CD4-positive, alpha-beta T cell treated with Interferon gamma for 1 hour (primary cell): Measurements from ENCODE around the gene LRRC27.

Experiments
- DNase-seq: peaks from one replicate; pipeline ENCODE4 v3.0.0-alpha.2; 2020

The LRRC27 gene

DNA sequence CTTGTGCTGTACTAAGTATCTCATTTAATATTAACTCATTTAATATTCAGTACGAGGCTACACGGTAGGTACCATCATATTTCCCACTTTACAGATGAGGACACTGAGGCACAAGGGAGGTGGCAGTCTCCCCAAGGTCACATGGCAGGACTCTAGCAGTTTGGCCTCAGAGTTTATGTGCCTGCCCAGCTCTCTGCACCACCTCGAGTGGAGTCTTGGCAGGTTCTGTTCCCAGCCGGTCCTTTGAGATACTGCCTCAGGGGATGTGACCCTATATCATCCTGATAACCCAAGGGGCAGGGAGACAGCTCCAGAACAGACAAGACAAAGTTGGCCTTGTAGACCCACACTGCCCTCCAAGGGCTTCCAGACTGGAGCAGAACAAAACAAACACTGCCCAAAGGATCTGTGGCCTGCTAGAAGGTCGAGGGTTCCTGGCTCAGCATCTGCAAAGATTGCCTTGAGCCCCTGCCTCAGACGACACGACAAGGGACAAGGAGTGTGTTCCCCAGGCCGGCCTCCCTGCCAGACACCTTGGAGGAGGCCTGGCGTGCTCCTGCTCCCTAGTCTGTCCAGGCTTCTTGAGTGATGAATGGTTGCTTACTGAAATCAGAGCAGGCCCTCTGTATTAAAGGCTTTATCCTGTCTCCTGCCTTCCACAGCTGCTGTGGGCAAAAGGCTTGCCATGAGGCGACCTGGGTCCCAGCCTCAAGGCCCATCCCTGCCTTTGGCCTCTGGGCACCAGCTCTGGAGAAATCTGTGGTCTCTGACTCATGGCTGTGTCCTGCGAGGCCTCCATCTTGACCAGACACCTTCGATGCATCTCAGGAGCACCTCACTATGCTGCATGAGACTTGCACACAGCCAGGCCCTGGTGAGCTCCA, 61.1 kb downstream of the LRRC27 start:
- DNase-seq, result no peak

DNA sequence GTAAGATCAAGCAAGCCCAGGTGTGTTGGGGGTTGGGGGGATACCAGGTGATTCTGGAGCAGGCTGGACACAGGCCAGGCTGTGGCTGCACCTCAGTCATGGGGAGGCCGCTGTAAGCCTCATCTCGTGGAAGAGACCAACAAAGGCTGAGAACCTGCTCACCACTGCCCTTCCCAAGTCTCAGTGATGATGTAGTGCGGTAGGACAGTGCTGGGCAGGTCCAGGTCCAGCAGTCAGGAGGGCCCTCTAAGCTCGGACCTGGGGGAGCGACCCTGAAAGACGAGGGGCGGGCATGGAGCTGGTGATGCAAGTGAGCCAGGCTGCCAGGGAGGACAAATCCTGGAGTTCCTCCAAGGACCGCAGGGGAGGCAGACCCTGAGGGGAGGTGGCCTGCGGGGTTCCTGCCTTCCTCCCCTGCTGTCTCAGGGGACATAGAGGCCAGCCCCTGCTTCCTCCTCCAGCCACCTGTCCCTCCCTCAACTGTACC, 61.7 kb downstream of the LRRC27 start:
- DNase-seq, result no peak

DNA sequence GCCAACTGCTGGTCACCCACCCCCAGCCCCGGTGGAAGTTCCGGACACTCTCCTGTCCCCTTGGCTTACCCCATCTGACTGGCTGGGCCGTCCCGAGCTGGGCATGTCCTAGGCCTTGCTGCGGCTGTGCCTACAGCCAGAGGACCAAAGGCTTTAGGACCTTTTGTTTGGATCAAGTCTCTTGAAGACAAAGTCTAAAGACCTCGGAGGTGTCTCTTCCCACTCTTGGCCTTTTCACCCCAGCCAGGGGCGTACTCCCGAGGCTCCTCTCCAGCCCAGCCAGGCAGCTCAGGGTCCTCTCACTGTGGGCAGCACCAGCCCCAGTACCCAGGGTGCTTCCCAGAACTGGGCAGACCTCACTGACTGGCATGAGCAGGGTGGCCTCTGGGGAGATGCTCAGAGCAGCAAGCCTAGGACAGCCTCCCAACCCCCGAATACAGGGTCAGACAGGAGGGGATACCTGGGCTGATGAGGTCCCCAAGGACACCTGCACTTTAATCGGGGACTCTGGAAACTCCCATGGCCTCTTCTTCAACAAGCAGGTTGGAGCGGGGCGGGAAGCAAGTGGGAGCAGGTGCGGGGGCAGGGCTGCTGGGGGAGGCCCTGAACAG, 62.3 kb downstream of the LRRC27 start:
- no peak for DNase-seq

DNA sequence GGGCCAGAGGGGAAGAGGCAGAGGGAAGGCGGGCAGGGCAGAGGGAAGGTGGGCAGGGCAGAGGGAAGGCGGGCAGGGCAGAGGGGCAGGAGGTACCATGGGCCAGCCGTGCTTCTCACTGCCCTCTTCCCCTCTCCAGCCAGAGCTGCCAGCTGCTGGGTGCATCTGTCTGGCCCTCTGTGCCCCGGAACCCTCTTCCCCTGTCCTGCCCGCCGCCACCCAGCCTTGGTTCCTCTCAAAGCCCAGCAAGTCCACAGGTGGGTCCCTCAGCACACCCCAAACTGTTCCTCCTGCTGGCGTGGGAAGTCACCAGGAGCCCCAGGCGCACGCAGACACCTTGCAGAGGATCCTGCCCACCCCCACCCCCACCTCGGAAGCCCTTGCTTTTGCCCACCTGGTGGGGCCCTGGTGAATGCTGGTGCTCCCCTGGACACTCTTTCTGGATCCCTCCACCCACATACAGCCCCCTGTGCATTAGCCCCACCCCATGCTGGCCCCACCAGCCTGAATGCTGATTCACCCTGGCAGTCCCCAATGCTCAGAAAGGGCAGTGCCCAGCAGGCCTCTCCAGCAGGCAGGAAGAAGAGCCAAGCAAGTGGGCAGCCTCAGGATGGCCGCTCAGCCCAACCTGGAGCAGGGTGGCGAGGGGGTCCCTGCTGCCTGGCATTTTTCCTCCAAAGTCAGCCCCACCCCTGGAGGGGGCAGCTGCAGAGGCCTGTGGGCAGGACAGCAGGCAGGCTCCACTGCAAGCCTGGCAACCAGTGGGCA, 63.1 kb downstream of the LRRC27 start:
- no peak for DNase-seq

DNA sequence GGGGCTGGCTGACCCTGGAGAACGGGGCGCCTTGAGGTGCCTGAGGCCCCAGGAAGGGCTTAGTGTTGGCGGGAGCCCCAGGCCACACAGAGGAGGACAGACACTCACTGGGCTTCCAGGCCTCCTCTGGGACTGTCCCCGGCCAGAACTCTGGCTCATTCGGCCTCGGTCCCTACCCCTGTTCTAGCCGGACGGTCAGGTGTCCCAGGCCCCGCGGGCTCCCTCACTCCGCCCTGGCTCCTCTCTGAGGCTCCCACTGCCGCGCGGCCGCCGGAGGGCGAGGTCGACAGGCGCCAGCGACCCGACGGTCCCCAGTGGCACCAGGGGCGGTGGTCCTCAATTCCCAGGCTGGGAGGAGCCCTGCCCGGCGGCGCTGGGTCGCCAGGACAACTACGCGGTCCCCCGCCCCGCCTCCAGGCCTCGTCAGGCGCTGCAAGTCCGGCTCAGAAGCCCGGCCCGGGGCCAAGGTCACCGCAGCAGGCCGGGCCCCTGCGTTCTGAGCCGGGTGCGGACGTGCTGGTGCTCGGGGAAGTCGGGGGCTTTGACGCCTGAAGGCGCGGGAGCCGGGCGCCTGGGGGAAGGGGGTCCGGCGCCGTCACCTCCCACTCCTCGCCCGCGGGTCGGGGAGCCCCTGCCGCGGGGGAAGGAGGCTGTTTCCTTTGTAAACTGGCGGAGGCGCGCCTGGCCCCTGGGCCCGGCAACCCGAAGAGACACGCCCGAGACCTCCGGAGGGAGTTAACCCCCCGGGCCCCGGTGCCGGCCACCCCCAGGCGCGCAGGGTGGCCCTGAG, 63.9 kb downstream of the LRRC27 start:
- DNase-seq, result no peak

DNA sequence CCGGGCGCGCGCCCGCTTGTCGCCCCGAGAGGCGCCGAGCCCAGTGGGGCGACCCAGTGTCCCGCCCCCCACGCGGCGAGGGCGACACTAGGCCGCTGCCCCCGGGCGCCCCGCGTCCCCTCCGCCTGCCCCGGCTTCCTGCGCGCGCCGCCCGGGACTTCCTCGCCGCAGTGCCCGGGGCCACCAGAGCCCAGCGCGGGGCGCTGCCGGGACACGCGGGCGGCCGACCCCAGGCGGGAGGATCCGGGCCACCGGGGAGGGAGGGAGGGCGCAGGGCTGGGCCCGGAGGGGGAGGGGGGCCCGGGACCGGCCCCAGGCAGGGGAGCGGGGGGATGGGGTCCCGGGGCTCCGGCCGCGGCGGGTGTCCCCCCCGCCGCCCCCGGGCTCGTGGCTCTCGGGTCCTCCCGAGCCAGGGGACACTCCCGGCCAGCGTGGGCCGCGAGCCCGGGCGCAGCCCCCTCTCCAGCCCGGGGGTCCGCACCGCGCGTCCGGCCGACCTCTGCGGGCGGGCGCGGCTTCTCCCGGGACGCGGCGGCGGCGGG, 64.6 kb downstream of the LRRC27 start:
- DNase-seq, result peak; percentile 80

DNA sequence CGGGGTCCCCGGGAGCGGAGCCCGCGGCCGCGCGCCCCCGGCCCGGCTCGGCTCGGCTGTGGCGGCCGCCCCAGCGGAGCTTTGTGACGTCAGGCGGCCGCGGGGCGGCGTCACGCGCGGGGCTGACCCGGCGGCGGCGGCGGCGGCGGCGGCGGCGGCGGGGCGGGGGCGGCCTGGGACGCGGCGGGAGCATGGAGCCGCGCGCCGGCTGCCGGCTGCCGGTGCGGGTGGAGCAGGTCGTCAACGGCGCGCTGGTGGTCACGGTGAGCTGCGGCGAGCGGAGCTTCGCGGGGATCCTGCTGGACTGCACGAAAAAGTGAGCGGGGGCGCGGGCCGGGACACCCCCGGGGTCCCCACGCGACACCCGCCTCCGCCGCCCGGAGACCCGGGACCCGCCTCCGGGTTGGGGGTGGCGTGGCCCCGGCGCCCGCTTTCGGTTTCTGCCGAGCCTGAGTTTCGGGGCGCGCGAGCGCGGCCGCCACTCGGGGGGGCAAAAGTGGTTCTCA, 65.1 kb downstream of the LRRC27 start, which contains the start of gene PWWP2B:
TSS of gene PWWP2B (plus strand) at position 165 of the 506 bp plus-strand sequence. CDS start at position 192, 27 bp downstream.
- DNase-seq, result peak; percentile 57

DNA sequence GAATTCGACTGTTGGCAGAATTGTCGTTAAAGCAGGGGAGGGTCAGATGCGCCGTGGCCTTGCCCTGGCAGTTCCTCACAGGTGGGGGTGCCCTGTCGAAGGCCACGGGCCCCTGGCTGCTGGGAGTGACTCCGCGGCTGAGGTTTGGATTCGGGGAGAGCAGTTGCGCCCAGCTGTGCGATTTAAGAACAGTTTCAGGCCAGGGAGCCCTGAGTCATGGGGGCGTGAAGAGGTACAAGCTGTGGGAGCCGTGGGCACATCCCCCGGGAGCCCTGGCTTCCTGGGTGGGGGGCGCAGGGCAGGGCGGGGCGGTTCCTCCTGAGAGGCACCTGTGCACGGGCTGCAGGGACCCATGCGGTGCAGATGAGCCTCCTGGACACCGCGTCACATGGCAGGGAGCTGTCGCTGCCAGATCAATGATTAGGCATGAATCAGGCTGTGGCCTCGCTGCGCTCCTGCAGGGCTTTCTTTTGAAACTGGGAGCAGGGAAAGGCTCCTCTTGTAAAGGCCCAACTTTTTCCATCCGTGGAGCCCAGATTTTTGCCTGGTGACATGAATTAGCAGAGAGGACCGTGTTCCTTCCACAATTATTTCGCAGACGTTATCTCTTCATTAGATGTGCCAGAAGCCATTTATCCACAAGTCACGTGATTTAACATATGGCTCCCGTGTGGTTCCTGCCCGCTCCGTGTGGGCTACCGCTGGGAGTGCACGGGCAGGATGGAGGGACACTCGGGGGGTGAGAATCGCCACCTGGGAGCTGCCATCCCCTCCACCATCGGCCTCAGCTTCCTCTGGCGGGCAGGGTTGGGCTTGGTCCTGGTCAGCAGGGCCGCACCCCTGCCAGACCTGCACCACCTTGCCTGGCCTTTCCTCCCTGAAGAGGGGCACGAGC, 65.9 kb downstream of the LRRC27 start:
- peak; percentile 39 for DNase-seq

DNA sequence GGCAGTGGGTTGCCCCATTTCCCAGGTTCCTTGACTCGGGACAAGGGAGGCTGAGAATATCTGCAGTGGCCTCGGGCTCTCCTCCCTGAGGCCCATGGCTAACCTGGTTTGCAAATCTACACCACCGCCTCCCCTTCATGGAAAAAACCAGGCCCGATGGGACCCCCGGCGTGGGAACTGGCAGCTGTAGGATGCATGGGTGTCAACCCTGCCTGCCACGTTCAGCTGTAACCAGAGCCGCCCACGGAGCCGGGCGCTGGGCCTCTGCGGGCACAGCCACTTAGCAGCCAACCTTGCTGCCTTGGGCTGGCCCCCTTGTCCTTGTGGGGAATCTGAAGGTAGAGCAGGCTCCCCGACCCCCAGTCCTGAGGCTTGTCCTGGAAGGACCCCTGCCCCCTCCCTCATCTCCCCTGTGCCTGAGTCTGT, 66.6 kb downstream of the LRRC27 start:
- DNase-seq, result no peak

DNA sequence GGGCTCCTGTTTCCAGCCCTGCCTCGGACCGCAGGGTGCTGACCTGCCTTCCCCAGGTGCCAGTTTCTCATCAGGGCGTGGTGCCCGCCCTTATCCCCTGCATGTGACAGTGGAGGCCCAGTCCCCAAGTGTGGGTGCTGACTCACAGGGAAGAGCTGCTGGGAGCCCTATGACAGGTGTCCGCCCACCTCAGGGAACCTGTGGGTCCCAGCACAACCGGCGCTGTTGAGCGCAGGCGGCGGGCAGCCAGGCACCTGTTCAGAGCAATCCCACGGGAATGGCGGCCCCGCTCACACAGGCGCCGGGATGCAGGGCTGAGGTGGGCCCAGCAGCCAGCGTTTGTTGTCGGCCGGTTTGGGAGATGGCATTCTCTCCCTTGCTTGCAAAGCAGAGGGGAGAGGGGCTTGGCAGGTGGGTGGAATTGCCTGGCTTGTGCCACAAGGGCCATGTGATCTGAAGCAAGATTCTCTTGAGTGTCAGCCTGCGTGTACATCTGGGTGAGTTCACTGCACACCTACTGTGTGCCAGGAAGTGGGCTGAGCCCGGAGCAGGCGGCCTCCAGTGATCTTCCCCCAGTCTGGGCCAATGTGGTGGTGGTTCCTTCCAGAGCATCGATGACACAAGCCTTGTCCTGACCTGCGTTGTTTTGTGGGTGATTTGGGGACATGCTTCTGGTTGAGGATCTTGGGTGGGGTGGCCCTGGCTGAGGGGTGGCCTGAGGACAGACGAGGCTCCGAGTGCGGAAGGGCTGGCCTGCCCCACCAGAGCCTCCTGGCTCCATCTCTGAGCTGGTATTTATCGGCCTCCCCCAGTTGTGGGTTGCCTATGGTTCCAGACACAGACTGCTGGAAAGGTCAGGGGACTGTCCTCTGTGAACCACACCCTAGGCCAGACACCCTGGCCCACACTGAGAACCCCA, 67.4 kb downstream of the LRRC27 start:
- no peak for DNase-seq

DNA sequence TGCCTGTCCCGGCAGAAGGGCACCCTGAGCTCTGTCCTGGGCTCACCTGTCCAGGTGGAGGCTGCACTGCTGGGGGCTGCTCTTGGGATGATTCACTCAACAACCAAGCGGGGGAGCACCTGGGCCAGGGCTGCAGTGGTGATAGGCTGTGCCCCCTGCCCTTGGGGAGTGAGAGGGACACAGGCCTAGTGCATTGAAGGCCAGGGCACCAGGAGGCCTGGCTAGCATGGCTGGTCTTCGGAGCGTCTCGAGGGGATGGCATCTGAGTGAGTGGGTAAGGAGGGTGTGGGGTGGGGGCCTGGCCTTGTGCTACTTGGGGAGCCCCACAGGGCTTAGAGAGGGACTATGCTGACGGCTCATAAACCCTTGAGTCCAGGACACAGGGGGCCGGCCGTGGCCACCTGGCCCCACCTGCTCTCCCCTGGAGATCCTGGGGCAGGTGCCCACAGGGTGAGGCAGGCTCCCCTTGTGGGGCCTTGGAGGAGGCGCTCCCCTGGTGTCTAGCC, 68.1 kb downstream of the LRRC27 start:
- DNase-seq, result no peak

DNA sequence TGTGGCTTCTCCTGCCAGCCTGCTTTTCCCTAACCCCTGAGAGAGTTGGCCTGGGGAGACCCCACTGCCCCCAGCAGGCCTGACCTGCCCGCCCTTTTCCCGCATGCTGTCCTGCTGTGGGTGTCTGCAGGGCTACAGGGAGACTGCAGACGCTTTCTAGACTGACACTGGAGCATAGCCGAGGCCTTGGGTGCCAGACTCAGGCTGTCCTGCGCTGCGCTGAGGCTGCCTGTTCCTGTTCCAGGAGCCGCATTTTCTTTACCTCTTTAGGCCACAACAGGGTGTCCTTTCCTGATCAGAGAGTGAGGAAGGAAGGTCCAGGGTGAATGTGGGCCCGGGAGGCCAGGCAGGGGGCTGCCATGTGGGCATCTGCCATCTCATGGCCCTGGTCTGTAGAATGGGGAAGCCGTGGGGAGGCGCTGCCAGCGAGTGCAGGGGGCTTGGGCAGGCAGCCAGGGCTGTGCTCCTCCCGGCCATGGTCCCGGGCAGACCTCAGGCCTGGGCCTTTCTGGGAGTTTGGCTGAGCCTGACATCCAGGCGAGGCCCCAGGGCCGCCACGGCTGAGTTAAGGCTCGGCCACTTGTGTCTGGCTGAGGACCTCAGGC, 68.7 kb downstream of the LRRC27 start:
- no peak for DNase-seq

DNA sequence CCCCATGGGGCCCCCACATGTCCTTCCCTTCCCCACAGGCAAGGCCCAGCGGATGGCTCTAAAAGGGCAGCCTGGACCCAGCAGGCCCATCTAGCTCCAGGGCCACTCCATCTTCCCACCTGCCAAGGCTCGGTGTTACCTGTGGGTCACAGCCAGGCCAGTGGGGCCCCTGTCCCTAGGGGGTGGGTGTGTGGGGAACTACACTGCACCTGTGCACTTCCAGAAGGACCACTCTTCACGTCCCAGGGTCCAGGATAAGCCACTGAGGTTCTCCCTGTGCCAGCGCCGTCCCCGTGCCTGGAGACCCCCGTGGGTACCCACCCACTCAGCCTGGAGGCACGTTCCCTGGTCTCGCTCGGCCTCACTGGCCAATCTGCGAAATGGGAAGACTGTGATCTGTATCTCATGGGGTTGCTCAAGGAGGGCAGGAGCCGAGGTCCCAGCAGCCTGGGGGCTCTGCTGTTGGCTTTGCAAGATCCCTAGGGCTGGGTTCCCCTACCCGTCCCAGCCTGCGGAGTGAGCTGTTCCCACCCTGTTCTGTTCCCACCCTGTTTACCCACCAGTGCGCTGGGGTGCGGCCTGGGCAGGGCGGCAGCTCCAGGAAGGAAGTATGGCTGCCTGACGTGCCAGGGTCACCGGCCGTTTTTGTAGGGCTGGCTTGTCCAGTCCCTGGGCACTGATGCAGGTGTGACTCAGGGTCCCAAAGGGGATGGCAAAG, 69.6 kb downstream of the LRRC27 start:
- no peak for DNase-seq

DNA sequence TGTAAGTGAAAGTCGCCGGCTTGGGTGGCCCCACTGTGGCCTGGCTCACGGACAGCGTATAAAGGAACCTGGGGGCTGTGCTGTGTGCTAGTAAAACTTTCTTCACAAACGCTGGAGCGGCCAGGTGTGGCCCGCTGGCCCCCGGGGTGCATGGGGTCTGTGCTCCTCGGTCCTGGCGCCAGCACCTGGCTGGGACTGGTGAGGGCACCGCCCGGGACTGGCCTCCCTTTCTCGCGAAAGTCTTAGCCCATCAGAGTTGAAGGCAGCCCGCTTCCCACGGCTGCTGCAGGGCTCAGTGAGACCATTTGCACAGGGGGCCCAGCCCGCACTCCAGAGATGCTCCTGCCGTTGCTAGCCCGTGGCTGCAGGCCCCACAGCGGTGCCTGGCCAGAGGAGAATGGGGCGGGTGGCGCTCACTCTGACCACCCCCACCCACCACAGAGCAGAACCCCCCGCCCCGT, 70.8 kb downstream of the LRRC27 start:
- no peak for DNase-seq

DNA sequence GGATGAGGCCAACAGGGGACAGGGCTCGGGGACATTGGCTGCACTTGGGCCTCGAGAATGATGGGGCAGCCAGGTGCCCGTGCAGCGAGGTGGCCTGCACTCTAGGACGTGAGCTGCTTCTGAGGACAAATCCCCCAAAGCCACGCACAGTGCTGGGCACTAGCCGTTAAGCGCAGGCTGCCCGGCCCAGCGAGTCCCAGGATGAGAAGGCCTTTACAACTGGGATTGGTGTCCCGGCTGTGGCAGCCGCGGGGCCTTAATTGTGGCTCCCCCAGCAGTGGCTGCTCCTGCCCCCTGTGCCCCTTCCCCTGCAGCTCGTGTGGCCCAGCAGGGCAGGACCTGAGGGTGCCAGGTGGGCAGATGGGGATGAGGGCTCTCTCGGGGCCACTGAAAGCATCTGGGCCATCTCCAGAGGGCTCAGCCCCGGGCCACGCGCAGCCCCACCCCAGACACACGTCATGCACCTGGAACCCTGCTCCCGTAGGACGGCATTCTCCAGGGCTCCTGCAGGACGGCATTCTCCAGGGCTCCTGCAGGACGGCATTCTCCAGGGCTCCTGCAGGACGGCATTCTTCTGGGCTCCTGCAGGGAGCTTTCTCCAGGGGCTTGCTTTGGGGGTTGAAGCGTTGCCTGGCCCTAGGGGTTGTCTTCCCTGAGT, 71.6 kb downstream of the LRRC27 start:
- no peak for DNase-seq

DNA sequence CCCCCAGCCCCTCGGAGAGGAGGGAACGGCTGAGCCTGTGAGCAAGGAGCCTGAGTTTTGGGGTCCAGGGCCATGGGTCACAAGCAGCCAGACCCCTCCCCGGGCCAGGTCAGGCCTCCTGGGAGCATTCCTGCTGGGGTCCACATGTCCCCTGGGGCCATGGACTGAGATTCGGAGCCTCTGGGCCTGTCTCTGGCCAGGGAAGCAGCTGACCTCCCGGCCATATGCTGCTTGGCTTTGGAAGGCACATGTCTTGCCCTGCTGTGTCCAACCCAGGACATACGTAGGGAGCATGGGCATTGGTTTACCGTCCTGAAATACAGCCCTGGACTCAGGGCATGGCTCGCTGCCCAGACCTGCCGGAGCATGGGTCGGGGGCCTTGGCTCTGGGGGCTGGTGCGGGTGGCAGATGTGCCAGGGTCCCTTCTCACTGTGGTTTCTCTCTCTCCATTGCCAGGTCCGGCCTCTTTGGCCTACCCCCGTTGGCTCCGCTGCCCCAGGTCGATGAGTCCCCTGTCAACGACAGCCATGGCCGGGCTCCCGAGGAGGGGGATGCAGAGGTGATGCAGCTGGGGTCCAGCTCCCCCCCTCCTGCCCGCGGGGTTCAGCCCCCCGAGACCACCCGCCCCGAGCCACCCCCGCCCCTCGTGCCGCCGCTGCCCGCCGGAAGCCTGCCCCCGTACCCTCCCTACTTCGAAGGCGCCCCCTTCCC, 72.3 kb downstream of the LRRC27 start:
- DNase-seq, result no peak

DNA sequence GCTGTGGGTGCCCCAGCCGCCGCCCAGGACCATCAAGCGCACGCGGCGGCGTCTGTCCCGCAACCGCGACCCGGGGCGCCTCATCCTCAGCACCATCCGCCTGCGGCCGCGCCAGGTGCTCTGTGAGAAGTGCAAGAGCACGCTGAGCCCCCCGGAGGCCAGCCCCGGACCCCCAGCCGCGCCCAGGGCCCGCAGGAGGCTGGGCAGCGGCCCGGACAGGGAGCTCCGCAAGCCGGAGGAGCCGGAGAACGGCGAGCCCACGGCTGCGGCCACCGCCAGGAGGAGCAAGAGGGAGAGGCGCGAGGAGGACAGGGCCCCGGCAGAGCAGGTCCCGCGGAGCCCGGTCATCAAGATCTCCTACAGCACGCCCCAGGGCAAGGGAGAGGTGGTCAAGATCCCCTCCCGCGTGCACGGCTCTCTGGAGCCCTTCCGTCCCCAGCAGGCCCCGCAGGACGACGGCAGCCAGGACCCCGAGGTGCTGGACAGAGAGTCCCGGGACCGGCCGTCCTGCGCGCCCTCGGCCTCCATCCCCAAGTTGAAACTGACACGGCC, 73.0 kb downstream of the LRRC27 start:
- no peak for DNase-seq
